Activated CD8-positive, alpha-beta T cell treated with anti-CD3 and anti-CD28 coated beads for 36 hours (primary cell): ENCODE results near the gene LIN7A. TPM values are rescaled to one million over a fixed set of nuclear protein-coding genes. Genes with fewer than 3 reads are reported as not detected.

Experiments
- ATAC-seq: fragments of 200-7000 bp; cut with Tn5 transposase; one replicate; pipeline ENCODE4 v1.10.0; 2021; ENCODE audit warnings: mild to moderate bottlenecking, moderate library complexity
- CTCF ChIA-PET: fragments of 350-600 bp; sonication (Branson Sonifier 250); formaldehyde crosslinking; loops from one replicate; lab custom pipeline; 2021; ENCODE audit warnings: antibody characterized with exemption; lab: Charles Lee
- POLR2A ChIA-PET: fragments of 350-600 bp; sonication (Branson Sonifier 250); formaldehyde crosslinking; loops from one replicate; lab custom pipeline; 2021; ENCODE audit warnings: antibody characterized with exemption; lab: Charles Lee
- DNase-seq: peaks from one replicate; pipeline ENCODE4 v3.0.0-alpha.2; 2020
- H3K27ac Mint-ChIP-seq: one replicate; pipeline ENCODE4 v1.8.0; 2021; ENCODE audit warnings: mild to moderate bottlenecking, mixed read lengths
- H3K27me3 Mint-ChIP-seq: one replicate; pipeline ENCODE4 v1.8.0; 2021; ENCODE audit warnings: mixed read lengths
- H3K36me3 Mint-ChIP-seq: one replicate; pipeline ENCODE4 v1.8.0; 2021; ENCODE audit warnings: low read depth, mixed read lengths
- H3K4me1 Mint-ChIP-seq: one replicate; pipeline ENCODE4 v1.8.0; 2021; ENCODE audit warnings: low read depth, mixed read lengths
- H3K4me3 Mint-ChIP-seq: one replicate; pipeline ENCODE4 v1.8.0; 2021; ENCODE audit warnings: mild to moderate bottlenecking, moderate library complexity, mixed read lengths
- H3K9me3 Mint-ChIP-seq: one replicate; pipeline ENCODE4 v1.8.0; 2021; ENCODE audit warnings: mixed read lengths
- CTCF ChIP-seq: fragments of 200-600 bp; IDR thresholded peaks from one replicate; pipeline ENCODE4 v1.8.0; 2022; ENCODE audit warnings: antibody characterized with exemption, mild to moderate bottlenecking
- intact Hi-C: fragments of 100-400 bp; cut with micrococcal nuclease; formaldehyde crosslinking; loops from one replicate; pipeline ENCODE4 v1.10.0; 2022
- total RNA-seq, 2 experiments: library from RNA; stranded (reverse); gene quantifications; one replicate each; pipeline ENCODE4 v1.2.3, GENCODE V29; 2021

The LIN7A gene
- total RNA-seq, 2 experiments from 2014 or later: not detected

- POLR2A ChIA-PET: no interaction called here
- DNase-seq (no peak), ATAC-seq (no peak)
Observed at GRCh38 chr12:80952443-80952842, 14.7 kb upstream of the LIN7A start.

GRCh38 chr12:80946591-80946990 is 8.9 kb upstream of the LIN7A start:
- no peak for TF ChIP-seq CTCF
- no peak overlapping the region for H3K4me3 Mint-ChIP-seq

More at GRCh38 chr12:80952443-80952842, 14.7 kb upstream of the LIN7A start:
- no peak overlapping the region for H3K4me3 Mint-ChIP-seq
- intact Hi-C loops: no loop called here
- no peak for TF ChIP-seq CTCF
- no peak overlapping the region for H3K27ac Mint-ChIP-seq
- no peaks in the 10 kb centered on the region for H3K4me1 Mint-ChIP-seq
- no peaks in the 10 kb centered on the region for H3K27me3 Mint-ChIP-seq
- H3K9me3 Mint-ChIP-seq: peaks cover 1% of the 10 kb centered on the region
- no peaks in the 10 kb centered on the region for H3K36me3 Mint-ChIP-seq
- CTCF ChIA-PET: no interaction called here

GRCh38 chr12:80943338-80943737 is 5.6 kb upstream of the LIN7A start:
- intact Hi-C loops: no loop called here
- ATAC-seq: no peak

More at GRCh38 chr12:80946591-80946990, 8.9 kb upstream of the LIN7A start:
- no peak for DNase-seq
- no peak for ATAC-seq
- H3K4me1 Mint-ChIP-seq: no peaks in the 10 kb centered on the region
- H3K27ac Mint-ChIP-seq: no peak overlapping the region
- intact Hi-C loops: no loop called here
- ChIA-PET CTCF (no interaction called here), POLR2A (no interaction called here)
- H3K36me3 Mint-ChIP-seq: no peaks in the 10 kb centered on the region
- H3K9me3 Mint-ChIP-seq: no peaks in the 10 kb centered on the region
- H3K27me3 Mint-ChIP-seq: no peaks in the 10 kb centered on the region

GRCh38 chr12:80941916-80942315 is 4.2 kb upstream of the LIN7A start:
- POLR2A ChIA-PET: no interaction called here
- H3K27me3 Mint-ChIP-seq: peaks cover 16% of the 10 kb centered on the region
- intact Hi-C loops: no loop called here
- no peak overlapping the region for H3K27ac Mint-ChIP-seq
- no peaks in the 10 kb centered on the region for H3K4me1 Mint-ChIP-seq
- no peak for ATAC-seq
- H3K9me3 Mint-ChIP-seq: peaks cover 2% of the 10 kb centered on the region
- no peak for DNase-seq
- CTCF ChIA-PET: no interaction called here
- no peaks in the 10 kb centered on the region for H3K36me3 Mint-ChIP-seq
- H3K4me3 Mint-ChIP-seq: no peak overlapping the region
- TF ChIP-seq CTCF: no peak

More at GRCh38 chr12:80943338-80943737, 5.6 kb upstream of the LIN7A start:
- CTCF ChIA-PET: no interaction called here
- DNase-seq: no peak
- Mint-ChIP-seq H3K9me3 (peaks cover 2% of the 10 kb centered on the region), H3K27me3 (peaks cover 6% of the 10 kb centered on the region), H3K36me3 (no peaks in the 10 kb centered on the region), H3K4me3 (no peak overlapping the region), H3K4me1 (no peaks in the 10 kb centered on the region), H3K27ac (no peak overlapping the region)
- no peak for TF ChIP-seq CTCF
- POLR2A ChIA-PET: no interaction called here

- no peaks in the 10 kb centered on the region for H3K36me3 Mint-ChIP-seq
- no peak overlapping the region for H3K4me3 Mint-ChIP-seq
Observed at GRCh38 chr12:80939231-80939950, 1.7 kb upstream of the LIN7A start.

More at GRCh38 chr12:80939231-80939950, 1.7 kb upstream of the LIN7A start:
- H3K27me3 Mint-ChIP-seq: peaks cover 26% of the 10 kb centered on the region
- intact Hi-C loops: no loop called here
- peaks cover 2% of the 10 kb centered on the region for H3K9me3 Mint-ChIP-seq
- no peak overlapping the region for H3K27ac Mint-ChIP-seq
- ATAC-seq (no peak), DNase-seq (no peak)
- TF ChIP-seq CTCF: no peak
- POLR2A ChIA-PET: no interaction called here
- H3K4me1 Mint-ChIP-seq: no peaks in the 10 kb centered on the region
- CTCF ChIA-PET: no interaction called here
